GM10847 (cell line): ENCODE data around the gene GAL3ST2.

Experiments
- POLR2A ChIP-seq: IDR thresholded peaks from 2 replicates; pipeline ENCODE4 v1.6.1; 2011; ENCODE audit not compliant: insufficient read length; ENCODE audit errors: extremely low read depth

Gene GAL3ST2

DNA sequence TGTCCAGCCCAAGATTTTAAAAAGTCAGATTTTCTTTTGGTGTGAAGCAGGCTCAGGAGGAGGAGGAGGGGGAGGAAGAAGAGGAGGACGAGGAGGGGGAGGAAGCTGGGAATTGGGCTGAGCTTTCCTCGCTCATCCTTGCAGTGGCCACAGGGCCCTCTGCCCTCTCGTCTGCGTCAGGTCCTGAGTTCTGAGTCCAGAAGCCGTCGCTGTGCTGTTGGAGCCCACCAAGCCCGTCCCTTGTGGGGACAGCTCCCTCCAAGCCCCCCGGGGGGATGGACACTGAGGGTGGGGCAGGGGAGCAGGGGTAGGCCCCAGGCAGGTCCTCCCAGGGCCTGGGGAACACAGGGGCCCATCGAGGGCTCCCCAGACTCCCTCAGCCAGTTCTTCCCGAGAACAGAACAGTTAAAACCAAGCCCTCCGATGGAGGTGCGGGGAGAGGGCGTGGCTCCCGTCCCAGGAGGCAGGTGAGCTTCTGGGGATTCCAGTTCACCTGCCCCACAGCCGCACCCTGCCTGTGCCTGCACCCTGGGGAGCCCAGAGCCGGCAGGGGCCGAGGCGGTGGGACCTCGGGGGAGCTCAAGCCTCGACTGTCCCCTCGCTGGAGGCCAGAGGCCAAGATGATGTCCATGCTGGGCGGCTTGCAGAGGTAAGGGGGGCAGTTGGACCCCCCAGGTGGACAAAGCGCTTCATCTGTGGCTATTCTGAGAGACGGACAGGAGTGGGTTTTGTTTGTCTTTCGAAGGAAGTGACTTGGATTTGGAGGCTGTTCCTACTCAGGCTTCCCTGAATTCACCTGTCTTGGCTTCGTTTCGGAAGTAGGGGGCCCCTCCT lies at the start of gene GAL3ST2:
TSS of gene GAL3ST2 (plus strand) at position 487 of the 834 bp plus-strand sequence. CDS start at position 621, 134 bp downstream.
- TF ChIP-seq POLR2A, result no peak

DNA sequence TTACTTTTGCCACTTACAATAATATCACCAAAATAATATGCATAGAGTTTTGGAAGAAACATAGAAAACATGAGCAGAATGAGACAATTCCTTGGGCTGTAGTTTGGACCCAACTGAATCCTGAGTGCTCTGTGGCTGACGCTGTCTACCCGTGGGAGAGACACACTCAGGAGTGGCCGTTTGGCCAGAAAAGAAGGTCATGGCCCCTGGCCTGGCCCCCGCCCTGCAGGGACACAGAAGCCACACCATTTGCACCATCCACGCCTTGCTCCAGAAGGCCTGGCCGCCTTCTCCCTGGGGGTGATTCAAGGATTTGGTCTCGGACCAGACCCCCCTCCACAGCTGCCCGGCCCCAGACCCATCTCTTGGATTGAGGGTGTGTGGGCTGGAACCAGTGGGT lies 48.6 kb upstream of the GAL3ST2 start:
- TF ChIP-seq POLR2A, result no peak

DNA sequence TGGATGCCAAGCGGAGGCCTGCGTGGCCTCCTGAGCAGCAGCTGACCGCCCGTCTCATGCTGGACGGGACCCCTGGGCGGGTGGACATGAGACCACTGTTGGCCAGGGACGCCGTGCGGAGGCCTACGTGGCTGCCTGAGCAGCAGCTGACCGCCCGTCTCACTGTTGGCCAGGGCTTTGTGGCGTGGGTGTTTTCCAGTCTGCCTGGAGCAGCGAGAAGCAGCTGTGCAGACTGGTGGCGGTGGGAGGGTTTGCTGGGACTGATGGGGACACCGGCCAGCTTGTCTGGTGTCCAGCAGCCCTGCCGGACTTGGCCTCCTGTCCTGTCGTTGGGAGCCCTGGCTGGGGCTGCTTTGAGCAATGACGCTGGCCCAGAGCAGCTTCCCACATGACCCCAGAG lies 48.0 kb upstream of the GAL3ST2 start:
- TF ChIP-seq POLR2A, result no peak

DNA sequence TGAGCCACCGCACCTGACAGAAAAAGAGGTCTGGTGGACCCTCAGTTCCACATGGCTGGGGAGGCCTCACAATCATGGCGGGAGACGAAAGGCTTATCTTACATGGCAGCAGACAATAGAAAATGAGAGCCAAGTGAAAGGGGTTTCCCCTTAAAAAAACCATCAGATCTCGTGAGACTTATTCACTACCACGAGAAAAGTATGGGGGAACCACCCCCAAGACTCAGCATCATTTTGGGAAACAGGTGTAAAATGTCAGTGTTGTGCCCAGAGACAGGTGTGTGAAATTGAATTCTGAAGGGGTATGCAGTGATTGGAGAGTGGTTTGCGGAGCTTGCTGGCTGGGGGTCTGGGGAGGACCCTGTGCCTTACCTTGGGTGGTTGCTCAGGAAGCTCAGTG lies 46.8 kb upstream of the GAL3ST2 start:
- TF ChIP-seq POLR2A, result no peak

DNA sequence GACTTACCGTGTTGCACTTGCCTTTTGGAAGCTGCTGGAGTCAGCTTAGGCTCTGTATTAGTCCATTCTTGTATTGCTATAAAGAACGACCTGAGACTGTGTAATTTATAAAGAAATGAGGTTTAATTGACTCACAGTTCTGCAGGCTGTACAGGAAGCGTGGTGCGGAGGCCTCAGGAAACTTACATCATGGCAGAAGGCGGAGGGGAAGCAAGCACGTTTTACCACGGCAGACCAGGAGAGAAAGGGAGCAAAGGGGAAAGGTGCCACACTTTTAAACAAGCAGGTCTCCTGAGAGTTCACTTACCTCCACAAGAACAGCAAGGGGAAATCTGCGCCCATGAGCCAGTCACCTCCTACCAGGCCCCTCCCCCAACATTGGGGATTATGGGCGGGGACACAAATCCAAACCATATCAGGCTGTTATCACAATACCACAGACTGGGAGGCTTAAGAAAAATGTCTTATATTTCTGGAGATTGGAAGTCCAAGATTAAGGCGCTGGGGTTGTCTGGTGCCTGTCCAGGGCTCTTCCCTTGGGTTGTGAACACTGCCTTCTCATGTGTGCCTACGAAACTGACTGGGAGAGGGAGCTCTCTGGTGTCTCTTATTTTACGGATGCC lies 45.8 kb upstream of the GAL3ST2 start:
- no peak for TF ChIP-seq POLR2A

DNA sequence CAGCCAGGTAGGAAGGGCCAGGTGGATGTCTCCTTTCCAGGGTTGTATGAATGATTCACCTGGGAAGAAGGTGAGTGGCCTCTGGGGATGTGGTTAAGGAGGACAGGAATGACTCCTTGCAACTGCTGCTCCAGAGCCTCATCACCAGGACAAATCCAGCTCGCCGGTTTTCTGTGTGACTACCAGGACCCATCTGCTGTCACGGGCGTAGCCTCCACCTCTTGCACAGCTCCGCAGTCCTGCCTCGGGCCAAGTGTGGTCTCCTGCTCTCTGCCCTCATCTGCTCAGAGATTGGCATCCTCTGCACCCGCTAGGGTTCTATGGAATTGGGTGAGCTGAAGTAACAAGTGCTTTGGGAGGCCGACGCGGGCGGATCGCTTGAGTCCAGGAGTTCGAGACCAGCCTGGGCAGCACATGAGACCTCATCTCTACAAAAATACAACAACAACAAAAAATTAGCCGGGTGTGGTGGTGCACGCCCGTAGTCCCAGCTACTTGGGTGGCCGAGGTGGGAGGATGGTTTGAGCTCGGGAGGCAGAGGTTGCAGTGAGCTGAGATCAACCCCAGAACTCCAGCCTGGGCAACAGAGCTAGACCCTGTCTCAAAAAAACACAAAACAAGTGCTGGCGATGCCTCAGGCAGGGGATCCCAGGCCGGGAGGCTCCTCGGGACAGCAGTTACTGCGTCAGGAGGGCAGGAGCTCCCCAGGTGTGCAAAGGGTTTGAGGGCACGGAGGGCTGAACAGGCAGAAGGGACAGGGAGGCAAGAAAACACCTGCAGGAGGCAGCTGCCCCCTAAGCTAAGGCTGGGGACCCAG lies 43.0 kb upstream of the GAL3ST2 start:
- TF ChIP-seq POLR2A, result no peak

DNA sequence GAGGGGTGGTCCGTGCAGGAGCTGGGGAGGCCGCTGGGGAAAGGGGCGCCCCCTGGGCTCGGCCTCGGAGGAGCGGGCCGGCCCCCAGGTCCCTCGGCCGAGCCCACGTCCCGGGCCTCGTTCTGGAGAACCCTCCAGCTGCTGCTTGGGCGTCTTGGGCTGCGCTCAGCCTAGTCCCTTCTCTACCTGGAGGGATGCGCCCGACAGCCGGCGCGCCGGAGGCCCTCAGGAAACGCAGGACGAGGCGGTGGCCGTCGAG lies 42.5 kb upstream of the GAL3ST2 start:
- no peak for TF ChIP-seq POLR2A

DNA sequence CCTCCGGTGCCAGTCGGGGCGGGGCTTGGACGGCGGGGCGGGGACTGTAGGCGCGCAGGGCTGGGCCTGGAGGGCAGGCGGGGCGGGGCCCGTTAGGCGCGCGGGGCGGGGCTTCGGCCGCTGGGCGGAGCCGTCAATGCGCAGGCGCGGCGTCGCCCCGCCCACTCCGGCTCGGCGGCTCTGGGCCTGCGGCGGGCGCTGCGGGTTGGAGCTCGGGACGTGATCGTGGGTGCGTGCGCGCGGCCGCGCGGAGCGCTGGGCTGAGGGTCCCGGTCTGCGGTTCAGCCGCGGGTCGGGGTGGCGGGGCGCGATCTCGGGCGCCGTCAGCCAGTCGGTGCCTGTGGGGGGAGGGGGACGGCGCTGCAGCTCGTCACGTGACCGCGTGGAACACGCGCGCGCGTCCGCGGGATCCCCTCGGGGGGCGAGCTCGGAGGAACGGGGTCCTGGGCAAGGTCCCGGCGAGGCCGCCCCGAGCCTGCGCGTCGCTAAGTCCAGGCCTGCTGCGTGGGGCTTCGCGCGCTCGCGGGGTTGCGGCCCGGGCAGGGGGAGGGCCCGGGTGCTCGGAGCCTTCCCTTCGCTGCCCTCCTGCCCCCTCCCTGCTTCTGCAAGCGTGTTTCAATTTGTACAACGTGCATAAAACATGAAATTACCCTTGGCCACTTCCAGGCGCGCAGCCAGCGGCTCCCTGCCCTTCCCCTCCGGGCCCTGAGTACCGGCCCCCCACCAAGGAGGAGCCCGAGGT lies 42.0 kb upstream of the GAL3ST2 start, which contains the start of gene D2HGDH:
TSS of gene D2HGDH (plus strand) at position 164 of the 742 bp plus-strand sequence. CDS start 595 bp downstream, outside the sequence.
- peak; percentile 87 for TF ChIP-seq POLR2A

DNA sequence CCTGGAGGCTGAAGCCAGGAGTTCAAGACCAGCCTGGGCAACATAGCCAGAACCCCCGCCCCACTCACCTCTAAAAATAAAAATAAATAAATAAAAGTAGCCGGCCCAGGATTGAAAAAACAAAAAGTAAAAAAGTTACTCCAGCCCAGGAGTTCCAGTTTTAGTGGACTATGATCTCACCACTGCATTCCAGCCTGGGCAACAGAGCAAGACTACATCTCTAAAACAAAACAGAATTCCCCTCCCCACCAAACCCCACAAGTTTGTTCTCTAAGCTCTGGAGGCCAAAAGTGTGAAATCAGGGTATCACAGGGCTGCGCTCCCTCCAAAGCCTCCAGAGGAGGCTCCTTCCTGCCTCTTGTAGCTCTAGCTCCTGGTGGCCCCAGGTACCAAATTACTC lies 40.5 kb upstream of the GAL3ST2 start:
- TF ChIP-seq POLR2A, result no peak

DNA sequence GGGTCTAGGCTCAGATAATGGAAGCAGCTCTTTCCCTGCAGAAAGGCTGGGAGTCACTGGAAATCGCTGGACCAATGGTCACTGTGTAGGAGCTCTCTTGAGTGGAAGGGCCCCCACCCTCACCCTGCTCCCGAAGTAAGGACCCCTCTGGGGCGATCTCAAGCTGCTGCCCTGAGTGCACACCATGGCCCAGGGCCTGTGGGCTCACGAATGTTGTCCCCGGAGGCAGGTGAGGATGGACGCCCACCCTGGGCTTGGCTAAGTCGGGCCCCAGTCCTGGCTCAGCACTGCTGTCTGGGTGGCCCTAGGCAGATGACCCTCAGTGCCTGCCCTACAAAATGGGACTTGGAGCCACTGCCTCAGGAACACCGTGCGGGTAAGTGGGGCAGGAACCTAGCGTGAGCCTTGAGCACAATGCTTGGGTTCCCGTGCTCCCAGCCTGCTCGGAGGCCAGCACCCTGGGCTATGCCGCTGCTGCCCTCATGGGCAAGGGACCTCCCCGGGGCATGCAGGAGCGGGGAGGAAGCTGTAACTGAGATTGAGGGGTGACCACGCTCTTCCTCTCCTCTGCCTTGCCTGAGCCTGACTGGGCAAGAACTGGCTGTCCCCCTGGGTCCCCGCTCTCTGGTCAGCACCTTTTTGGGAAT lies 38.5 kb upstream of the GAL3ST2 start:
- TF ChIP-seq POLR2A, result no peak

DNA sequence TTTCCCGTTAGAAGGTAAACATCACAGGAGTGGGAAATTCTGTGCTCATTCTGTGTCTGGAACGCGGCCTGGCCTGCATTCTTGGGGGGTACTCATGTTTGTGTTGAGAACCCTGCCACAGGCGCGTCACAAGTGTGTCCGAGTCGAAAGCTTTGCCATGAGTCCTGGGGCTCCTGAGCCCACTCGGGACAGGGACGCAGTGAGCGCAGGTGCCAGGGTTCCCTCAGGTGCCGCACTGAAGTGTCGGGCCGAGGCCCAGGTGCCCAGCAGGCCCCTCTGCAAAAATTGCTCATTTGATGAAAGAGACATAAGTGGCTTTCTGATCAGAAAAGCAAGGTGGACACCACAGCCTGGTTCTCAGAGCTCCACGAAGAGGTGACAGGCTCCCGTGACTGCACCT lies 37.4 kb upstream of the GAL3ST2 start:
- TF ChIP-seq POLR2A, result no peak

DNA sequence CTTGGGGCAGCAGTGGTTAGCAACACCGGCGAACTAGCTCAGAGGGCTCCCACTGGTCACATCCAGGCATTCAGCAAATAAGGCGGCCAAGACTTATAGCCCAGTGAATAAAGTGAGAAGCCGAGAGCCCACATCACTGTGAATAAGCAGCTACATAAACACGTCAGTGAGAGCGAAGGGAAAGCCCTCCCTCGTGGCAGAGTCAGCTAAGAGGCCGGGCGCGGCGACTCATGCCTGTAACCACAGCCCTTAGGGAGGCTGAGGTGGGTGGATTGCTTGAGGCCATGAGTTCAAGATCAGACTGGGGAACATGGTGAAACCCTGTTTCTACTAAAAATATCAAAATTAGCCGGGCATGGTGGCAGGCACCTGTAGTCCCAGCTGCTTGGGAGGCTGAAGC lies 37.0 kb upstream of the GAL3ST2 start:
- TF ChIP-seq POLR2A, result no peak

DNA sequence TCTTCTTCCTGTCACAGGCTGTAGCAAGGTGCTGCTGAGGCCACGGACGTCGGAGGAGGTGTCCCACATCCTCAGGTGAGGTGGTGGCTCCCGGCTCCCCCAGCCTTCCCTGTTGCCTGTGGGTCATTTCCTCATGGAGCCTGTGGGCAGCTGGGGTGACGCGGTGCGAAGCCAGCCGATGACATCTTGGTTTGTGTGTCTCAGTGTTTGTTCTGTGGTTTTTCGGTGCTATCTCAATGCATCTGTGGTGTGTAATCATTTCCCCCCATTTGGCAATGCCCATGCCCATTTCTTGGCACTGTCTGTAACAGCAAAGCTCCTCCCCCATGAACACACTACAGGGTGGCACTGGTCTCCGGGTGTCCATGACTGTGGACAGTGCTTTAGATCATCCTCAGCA lies 35.6 kb upstream of the GAL3ST2 start:
- no peak for TF ChIP-seq POLR2A

DNA sequence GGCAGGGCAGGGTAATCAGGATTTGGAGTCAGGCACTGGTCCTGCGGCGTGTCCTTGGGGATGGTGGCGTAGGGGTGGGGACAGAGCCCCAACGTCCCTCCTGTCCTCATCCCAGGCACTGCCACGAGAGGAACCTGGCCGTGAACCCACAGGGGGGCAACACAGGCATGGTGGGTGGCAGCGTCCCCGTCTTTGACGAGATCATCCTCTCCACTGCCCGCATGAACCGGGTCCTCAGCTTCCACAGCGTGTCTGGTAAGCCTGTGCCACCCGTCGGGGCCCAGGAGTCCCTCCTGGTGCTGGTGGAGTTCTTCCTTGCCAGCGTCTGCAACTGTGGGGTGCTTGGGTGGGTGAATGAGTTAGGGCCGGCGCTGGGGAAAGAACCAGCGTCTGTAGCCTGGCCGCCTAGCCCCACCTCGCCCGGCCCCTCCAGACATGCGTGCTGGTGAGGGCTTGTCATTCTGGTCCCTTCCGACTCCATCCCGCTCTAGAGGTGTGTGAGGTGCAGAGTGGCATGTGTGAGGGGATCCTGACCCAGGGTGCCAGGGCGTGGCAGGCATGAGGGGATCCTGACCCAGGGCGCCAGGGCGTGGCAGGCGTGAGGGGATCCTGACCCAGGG lies 34.2 kb upstream of the GAL3ST2 start:
- no peak for TF ChIP-seq POLR2A
